Activated naive CD4-positive, alpha-beta T cell treated with anti-CD3 and anti-CD28 coated beads, Interleukin-2, amount 50 U/mL, for 16 hours (primary cell): ENCODE results near the gene DLGAP3.
"Not testable (repeated sequence)": the region's sequence is repeated elsewhere in the genome, so short reads cannot be mapped to it uniquely, and the experiment has no call there.

Source experiments
- DNase-seq: peaks from one replicate; pipeline ENCODE4 v3.0.0-alpha.2; 2020

The DLGAP3 gene

GRCh38 chr1:34929497-34929852, at the start of gene DLGAP3:
DLGAP3 (minus strand) TSS chr1:34929650; CDS start chr1:34905383, 24,267 bp downstream.
- no peak for DNase-seq

- no peak for DNase-seq
These were observed 49.5 kb upstream of the DLGAP3 start for GRCh38 chr1:34978921-34979320.

- DNase-seq: no peak
These were observed 48.4 kb upstream of the DLGAP3 start for GRCh38 chr1:34977858-34978257.

- no peak for DNase-seq
These were observed 47.7 kb upstream of the DLGAP3 start for GRCh38 chr1:34977210-34977471.

- DNase-seq: no peak
These were observed 47.1 kb upstream of the DLGAP3 start for GRCh38 chr1:34976384-34977209.

GRCh38 chr1:34975771-34976170, 46.3 kb upstream of the DLGAP3 start:
- DNase-seq: no peak

- no peak for DNase-seq
These were observed 45.9 kb upstream of the DLGAP3 start for GRCh38 chr1:34975338-34975737.

GRCh38 chr1:34974626-34975025, 45.2 kb upstream of the DLGAP3 start:
- no peak for DNase-seq

- DNase-seq: no peak
These were observed 43.9 kb upstream of the DLGAP3 start for GRCh38 chr1:34973326-34973725.

GRCh38 chr1:34970829-34971228, 41.4 kb upstream of the DLGAP3 start:
- no peak for DNase-seq

- no peak for DNase-seq
These were observed 40.8 kb upstream of the DLGAP3 start for GRCh38 chr1:34970220-34970735.

- not testable (repeated sequence) for DNase-seq
These were observed 38.8 kb upstream of the DLGAP3 start for GRCh38 chr1:34968297-34968696.

GRCh38 chr1:34967672-34968071, 38.2 kb upstream of the DLGAP3 start:
- not testable (repeated sequence) for DNase-seq

- DNase-seq: no peak
These were observed 36.1 kb upstream of the DLGAP3 start for GRCh38 chr1:34965597-34965996.

GRCh38 chr1:34950428-34950827, 21.0 kb upstream of the DLGAP3 start:
- no peak for DNase-seq

- DNase-seq: not testable (repeated sequence)
These were observed 19.3 kb upstream of the DLGAP3 start for GRCh38 chr1:34948739-34949138.

GRCh38 chr1:34947641-34948314, 18.3 kb upstream of the DLGAP3 start:
- not testable (repeated sequence) for DNase-seq

- DNase-seq: no peak
These were observed 16.8 kb upstream of the DLGAP3 start for GRCh38 chr1:34946211-34946610.

GRCh38 chr1:34941798-34942197, 12.3 kb upstream of the DLGAP3 start:
- DNase-seq: not testable (repeated sequence)

GRCh38 chr1:34930702-34931071, 1.2 kb upstream of the DLGAP3 start:
- DNase-seq: no peak

- DNase-seq: no peak
These were observed 627 bp upstream of the DLGAP3 start for GRCh38 chr1:34929853-34930701.

- peak; percentile 26 for DNase-seq
These were observed 552 bp downstream of the DLGAP3 start for GRCh38 chr1:34928699-34929496.
